NCI-H146 (cell line): ENCODE results near the gene FAM171A1.

Source experiments
- DNase-seq: peaks from one replicate; lab custom pipeline; 2025; lab: John Stamatoyannopoulos, UW

Gene FAM171A1

GRCh38 chr10:15374156-15374555, 3.1 kb upstream of the FAM171A1 start:
- DNase-seq = no peak

- no peak for DNase-seq
Measured at GRCh38 chr10:15373199-15373598, 2.1 kb upstream of the FAM171A1 start.

- DNase-seq = peak; percentile 66
Measured at GRCh38 chr10:15370212-15370855, 755 bp downstream of the FAM171A1 start.

GRCh38 chr10:15369256-15370211, 1.6 kb downstream of the FAM171A1 start:
- peak; percentile 43 for DNase-seq

- no peak for DNase-seq
Measured at GRCh38 chr10:15368101-15368855, 2.8 kb downstream of the FAM171A1 start.

- no peak for DNase-seq
Measured at GRCh38 chr10:15367296-15368085, 3.6 kb downstream of the FAM171A1 start.

- DNase-seq = no peak
Measured at GRCh38 chr10:15365692-15366091, 5.4 kb downstream of the FAM171A1 start.

GRCh38 chr10:15364001-15364400, 7.1 kb downstream of the FAM171A1 start:
- DNase-seq = no peak

- no peak for DNase-seq
Measured at GRCh38 chr10:15363031-15363430, 8.1 kb downstream of the FAM171A1 start.

GRCh38 chr10:15361131-15361530, 10.0 kb downstream of the FAM171A1 start:
- DNase-seq = no peak

GRCh38 chr10:15360566-15360965, 10.5 kb downstream of the FAM171A1 start:
- DNase-seq = no peak

- peak; percentile 47 for DNase-seq
Measured at GRCh38 chr10:15353471-15354017, 17.5 kb downstream of the FAM171A1 start.

GRCh38 chr10:15352836-15353235, 18.3 kb downstream of the FAM171A1 start:
- DNase-seq = no peak

- DNase-seq = no peak
Measured at GRCh38 chr10:15352201-15352600, 18.9 kb downstream of the FAM171A1 start.

- no peak for DNase-seq
Measured at GRCh38 chr10:15351099-15351820, 19.8 kb downstream of the FAM171A1 start.

GRCh38 chr10:15349112-15349511, 22.0 kb downstream of the FAM171A1 start:
- peak; percentile 77 for DNase-seq

- peak; percentile 61 for DNase-seq
Measured at GRCh38 chr10:15348579-15348978, 22.5 kb downstream of the FAM171A1 start.

- no peak for DNase-seq
Measured at GRCh38 chr10:15347150-15347549, 23.9 kb downstream of the FAM171A1 start.

- DNase-seq = no peak
Measured at GRCh38 chr10:15346440-15347141, 24.5 kb downstream of the FAM171A1 start.

- peak; percentile 63 for DNase-seq
Measured at GRCh38 chr10:15345450-15345849, 25.6 kb downstream of the FAM171A1 start.
